DOHH2 (cell line): ENCODE measurements around the gene PRTN3.

Experiments used
- EZH2phosphoT487 ChIP-seq: fragments of 200-600 bp; sonication (generic); IDR thresholded peaks from 2 replicates; pipeline ENCODE4 v1.6.1; 2017; ENCODE audit warnings: borderline replicate concordance, mild to moderate bottlenecking, antibody characterized with exemption, low read length, moderate library complexity, mixed read lengths
- TF ChIP-seq, protein P1 (sequence below): fragments of 200-600 bp; sonication (generic); IDR thresholded peaks from one replicate; pipeline ENCODE4 v1.5.1; 2014; ENCODE audit warnings: antibody characterized with exemption, mild to moderate bottlenecking, low read depth, low read length; ENCODE audit not compliant: poor library complexity, severe bottlenecking

DNA sequence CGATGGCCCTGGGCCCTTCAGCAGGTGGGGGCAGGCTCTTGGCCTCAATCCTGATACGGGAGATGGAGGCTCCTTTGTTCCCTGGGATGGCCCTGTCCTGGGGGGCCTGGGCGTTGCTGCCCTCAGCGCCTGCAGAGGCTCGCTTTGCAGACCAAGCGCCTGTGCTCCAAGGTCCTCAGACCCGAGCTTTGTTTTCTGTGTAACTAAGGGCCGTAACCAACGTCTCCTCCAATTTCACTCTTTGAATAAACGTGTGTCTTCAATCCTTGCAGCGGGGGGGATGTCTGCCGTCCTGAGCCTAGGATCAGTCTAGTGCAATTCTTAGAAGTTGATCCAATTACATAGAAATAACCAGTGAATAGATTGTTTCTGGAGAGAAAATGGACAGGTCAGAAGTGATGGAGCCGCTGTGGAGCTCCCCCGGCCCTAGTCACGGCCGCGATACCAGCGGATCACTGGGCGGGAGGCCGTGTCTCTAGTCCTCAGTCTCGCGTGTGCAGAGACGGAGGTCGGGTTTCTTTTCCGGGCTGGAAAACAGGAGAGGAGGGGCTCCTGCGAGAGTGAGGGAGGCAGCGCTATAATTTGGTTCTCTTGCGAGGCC is 38.2 kb upstream of the PRTN3 start:
- no peak for TF ChIP-seq EZH2phosphoT487
- TF ChIP-seq, protein P1, sequence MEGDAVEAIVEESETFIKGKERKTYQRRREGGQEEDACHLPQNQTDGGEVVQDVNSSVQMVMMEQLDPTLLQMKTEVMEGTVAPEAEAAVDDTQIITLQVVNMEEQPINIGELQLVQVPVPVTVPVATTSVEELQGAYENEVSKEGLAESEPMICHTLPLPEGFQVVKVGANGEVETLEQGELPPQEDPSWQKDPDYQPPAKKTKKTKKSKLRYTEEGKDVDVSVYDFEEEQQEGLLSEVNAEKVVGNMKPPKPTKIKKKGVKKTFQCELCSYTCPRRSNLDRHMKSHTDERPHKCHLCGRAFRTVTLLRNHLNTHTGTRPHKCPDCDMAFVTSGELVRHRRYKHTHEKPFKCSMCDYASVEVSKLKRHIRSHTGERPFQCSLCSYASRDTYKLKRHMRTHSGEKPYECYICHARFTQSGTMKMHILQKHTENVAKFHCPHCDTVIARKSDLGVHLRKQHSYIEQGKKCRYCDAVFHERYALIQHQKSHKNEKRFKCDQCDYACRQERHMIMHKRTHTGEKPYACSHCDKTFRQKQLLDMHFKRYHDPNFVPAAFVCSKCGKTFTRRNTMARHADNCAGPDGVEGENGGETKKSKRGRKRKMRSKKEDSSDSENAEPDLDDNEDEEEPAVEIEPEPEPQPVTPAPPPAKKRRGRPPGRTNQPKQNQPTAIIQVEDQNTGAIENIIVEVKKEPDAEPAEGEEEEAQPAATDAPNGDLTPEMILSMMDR = no peak
